Measurements from ENCODE around the gene CCR1.
"Not testable (repeated sequence)": the region's sequence is repeated elsewhere in the genome, so short reads cannot be mapped to it uniquely, and the experiment has no call there.

The CCR1 gene

GRCh38 chr3:46212101-46212500 is 4.0 kb upstream of the CCR1 start:
- no peak for DNase-seq (ENCODE audit: low read depth)

GRCh38 chr3:46209746-46210470 is 1.8 kb upstream of the CCR1 start:
- DNase-seq (ENCODE audit: low read depth) = no peak

- DNase-seq (ENCODE audit: low read depth) = no peak
These were observed 940 bp upstream of the CCR1 start for GRCh38 chr3:46209053-46209452.

GRCh38 chr3:46207514-46207913 is 599 bp downstream of the CCR1 start:
- not testable (repeated sequence) for DNase-seq (ENCODE audit: low read depth)

DNA sequence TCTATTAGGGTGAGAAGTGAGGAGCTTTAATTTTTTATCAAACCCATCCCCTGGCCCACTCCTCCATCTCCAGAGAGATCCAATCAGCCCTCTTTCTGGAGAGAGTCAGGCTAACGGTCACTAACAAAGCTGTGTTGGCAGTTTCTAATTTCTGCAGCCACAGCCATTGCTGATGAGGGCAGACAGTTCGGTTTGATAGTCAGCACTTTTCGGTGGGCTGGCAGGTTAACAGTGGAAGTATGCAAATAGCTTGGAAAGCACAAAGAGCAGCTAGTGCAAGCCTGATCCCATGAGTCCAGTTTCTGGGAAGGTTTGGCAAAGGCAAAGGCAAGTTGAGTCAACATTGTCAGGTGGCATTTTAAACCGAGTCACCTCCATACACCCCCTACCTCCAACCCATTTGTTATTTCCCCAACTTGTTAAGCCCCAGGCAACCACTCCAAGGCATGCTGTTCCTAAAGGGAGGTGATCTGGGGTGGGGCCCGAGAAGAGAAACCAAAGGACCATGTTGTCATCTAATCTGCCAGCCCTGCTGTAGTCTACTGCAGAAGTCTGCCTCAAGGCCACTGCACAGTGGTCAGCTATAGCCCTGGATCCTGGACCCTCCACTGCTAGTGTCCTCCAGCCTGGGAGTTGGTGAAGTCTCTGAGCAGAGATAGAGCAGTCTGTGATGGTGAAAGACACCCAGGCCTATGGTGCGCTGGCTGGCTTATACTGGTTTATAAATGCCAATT is 1.7 kb downstream of the CCR1 start:
- DNase-seq (ENCODE audit: low read depth) = no peak

- DNase-seq (ENCODE audit: low read depth) = no peak
These were observed 2.7 kb downstream of the CCR1 start for GRCh38 chr3:46205286-46205960.

DNA sequence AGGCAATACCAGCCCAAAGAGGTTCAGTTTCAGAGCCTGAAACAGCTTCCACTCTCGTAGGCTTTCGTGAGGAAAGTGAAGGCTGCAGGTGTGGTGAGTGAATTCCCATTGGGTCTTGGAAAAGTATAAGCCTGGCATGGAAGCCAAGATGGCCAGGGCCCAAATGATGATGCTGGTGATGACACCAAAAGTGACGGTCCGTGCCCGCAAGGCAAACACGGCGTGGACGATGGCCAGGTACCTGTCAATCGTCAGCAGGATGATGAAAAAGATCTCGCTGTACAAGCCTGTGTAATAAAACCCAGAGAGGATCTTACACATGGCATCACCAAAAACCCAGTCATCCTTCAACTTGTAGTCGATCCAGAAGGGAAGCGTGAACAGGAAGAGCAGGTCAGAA is 4.4 kb downstream of the CCR1 start:
- DNase-seq (ENCODE audit: low read depth) = no peak

GRCh38 chr3:46202535-46202934 is 5.6 kb downstream of the CCR1 start:
- no peak for DNase-seq (ENCODE audit: low read depth)

DNA sequence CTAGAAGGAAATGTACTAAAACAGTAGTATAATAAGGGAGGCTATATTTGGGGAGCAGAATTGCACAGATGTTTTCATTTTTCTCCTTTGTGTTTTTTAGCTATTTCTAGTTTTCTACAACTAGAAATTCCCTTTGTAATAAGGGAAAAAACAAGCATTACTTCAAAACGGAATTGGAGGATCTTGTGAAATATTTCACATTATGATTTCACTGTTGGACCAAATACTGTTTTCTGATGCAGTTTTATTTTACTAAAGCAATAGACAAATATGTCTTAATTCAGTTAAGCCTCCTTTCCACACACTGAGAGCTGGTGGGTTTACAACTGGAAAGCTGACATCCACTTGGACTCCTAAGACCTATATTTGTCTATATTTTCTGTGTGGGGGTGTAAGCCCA is 7.3 kb downstream of the CCR1 start:
- no peak for DNase-seq (ENCODE audit: low read depth)

DNA sequence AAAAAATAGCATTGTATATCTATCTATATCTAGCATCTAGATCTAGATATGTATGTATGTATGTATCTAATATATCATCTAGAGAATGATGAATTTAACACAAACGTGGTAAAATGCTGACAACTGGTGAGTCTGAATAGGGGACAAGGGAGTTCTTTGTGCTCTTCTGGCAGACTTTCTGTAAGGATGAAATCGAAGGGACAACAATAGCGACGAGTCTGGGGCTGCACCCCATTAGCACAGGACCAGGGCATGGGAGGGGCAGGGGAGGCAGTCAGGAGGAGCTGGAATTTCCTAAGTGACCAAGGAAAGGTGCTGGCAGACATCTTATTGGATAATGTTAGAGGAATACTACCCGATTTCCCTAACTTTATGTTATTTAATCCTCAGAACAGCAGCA is 7.9 kb downstream of the CCR1 start:
- no peak for DNase-seq (ENCODE audit: low read depth)

DNA sequence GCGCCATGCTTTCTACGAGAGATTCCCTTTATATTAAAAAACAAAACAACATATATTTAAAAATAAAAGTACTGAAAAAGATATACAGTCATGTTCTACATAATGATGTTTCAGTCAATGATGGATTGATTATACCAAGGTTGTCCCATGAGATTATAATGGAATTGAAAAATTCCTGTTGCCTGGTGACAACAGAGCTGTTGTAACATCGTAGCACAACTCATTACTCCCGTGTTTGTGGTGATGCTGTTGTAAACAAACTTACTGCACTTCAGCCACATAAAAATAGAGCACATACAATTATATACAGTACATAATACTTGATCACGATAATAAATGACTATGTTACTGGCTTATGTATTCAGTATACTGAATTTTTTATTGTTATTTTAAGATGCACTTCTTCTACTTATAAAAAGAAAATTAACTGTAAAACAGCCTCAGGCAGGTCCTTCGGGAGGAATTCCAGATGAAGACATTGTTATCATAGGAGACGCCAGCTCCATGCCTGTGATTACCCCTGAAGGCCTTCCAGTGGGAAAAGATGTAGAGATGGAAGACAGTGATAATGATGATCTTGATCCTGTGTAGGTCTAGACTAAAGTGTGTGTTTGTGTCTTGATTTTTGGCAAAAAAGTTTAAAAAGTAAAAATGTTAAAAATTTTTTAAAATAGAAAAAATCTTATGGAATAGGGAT is 11.7 kb downstream of the CCR1 start:
- no peak for DNase-seq (ENCODE audit: low read depth)

DNA sequence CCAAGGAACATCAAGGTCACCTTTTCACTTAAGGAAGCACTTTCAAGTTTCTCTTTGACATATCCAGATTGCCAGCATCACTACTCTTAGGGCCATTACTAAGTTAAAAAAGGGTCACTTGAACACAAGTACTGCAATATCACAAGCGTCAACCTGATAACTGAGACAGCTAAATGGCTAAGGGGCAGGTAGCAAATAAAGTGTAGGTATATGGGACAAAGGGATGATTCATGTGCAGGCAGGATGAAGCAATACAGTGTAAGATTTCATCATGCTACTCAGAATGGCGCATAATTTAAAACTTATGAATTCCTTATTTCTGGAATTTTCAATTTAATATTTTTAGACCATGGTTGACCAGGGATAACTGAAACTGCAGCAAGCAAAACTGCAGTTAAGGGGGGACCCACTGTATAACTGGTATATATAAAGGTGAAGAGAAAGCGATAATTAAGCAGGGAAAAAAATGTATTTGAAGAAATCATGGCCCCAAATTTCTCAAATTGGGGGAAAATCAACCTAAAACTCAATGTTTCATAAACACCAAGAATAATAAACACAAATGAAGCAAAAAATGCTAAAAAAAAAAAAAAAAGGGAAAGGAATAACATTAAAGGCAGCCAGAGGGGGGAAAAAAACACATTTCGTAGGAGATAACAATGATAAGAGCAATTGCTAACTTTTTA is 13.1 kb downstream of the CCR1 start:
- DNase-seq (ENCODE audit: low read depth) = no peak

DNA sequence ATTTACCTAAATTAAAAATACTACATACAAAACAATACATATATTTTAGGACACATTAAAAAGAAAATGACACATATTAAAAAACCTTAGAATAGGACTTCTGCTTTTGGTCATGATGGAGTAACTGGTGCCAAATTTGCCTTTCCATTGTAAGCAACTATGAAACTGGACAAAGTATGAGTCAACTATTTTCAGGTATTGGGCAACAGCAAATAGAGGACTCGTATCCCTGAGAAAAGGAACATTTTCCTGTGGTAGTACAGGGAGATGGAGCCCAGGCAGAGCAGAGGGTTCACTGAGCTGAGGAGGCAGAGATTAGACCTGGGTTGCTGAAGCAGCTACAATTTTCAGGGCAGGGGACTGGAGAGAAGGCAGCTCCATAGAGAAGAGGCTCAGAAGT is 14.7 kb downstream of the CCR1 start:
- no peak for DNase-seq (ENCODE audit: low read depth)

DNA sequence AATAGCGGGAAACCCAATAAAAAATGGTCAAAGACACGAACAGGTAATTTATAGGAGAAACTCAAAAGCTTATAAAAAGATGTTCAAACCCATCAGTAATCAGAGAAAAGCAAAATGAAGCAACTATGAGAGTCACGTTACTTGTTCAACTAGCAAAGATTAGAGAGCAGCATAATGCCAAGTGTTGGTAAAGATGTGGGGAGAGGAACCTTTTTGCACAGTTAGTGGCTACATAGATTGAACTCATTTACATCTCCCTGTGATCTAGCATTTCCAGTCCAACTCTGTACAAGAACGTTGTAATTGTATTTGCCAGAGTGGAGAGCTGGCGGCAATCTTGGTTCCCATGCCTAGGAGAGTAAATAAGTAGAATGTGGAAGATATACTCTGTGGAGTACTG is 15.2 kb downstream of the CCR1 start:
- DNase-seq (ENCODE audit: low read depth) = no peak

DNA sequence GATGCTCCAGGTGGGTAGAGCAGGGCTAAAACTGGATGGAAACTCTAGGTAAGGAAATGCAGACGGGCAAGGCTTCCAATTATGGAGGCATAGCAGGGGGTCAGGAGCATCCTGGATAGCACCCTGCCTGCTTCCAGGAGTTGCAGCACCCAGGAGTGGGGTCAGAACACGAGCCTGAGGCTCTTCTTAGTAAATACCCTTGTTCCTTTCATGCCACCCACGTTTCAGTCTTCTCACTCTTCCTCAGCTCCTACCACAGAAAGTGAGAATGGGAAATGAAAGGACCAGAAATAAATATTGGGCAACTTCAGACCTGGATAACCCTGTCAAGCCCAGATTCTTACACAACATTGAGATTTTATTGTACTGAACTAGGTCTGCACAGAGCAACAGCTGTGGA is 16.4 kb downstream of the CCR1 start:
- no peak for DNase-seq (ENCODE audit: low read depth)

- DNase-seq (ENCODE audit: low read depth) = no peak
These were observed 19.4 kb downstream of the CCR1 start for GRCh38 chr3:46188708-46189107.

- DNase-seq (ENCODE audit: low read depth) = no peak
These were observed 20.2 kb downstream of the CCR1 start for GRCh38 chr3:46187876-46188275.

DNA sequence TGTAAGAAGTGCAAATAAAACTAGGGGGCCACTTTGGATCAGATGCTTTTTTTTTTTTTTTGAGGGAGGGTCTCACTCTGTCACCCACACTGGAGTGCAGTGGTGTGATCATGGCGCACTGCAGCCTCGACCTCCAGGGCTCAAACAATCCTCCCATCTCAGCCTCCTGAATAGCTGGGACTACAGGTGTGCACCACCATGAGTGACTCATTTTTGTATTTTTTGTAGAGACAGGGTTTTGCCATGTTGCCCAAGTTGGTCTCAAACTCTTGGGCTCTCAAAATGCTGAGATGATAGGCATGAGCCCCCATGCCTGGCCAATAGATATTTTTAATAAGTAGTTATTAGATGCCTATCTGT is 20.8 kb downstream of the CCR1 start:
- DNase-seq (ENCODE audit: low read depth) = no peak

GRCh38 chr3:46186471-46187340 is 21.4 kb downstream of the CCR1 start:
- DNase-seq (ENCODE audit: low read depth) = no peak

DNA sequence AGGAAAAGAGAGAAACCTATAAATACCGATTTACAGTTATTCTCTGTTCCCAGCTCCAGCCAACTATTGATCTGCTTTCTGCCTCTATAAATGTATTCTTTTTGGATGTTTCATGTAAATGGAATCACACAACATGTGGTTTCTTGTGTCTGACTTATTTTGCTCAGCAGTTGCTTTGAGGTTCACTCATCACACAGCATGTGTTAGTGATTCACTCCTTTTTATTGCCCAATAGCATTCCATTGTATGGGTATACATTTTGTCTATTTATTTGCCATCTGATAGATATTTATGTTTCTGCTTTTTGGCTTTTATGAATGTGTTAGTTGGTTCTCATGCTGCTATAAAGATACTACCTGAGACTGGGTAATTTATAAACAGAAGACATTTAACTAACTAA is 23.6 kb downstream of the CCR1 start:
- DNase-seq (ENCODE audit: low read depth) = no peak

- DNase-seq (ENCODE audit: low read depth) = no peak
These were observed 24.8 kb downstream of the CCR1 start for GRCh38 chr3:46183330-46183729.
